Tibial nerve (tissue), 4 donors: Measurements from ENCODE around the gene TRPM8. TPM values are rescaled to one million over a fixed set of nuclear protein-coding genes. Genes with fewer than 3 reads are reported as not detected.
A peak's percentile ranks its signal among the peaks of the same experiment; 100 is the strongest.
"Not testable (repeated sequence)": the region's sequence is repeated elsewhere in the genome, so short reads cannot be mapped to it uniquely, and the experiment has no call there.

Experiments
- DNase-seq, 2 donors: peaks; one replicate each; pipeline ENCODE4 v3.0.0-alpha.2; 2019; ENCODE audit warnings: low spot score in 2 of 2
- H3K27ac ChIP-seq, 4 donors: fragments of 200-600 bp; sonication (generic) in 3 of 4; one replicate each; pipeline ENCODE4 v1.5.1; 2017 to 2019; ENCODE audit warnings: mild to moderate bottlenecking in 1 of 4
- H3K27me3 ChIP-seq, 2 donors: fragments of 200-600 bp; sonication (generic) in 1 of 2; one replicate each; pipeline versions ENCODE4 v1.5.1 to v1.6.0; 2017 to 2019
- H3K36me3 ChIP-seq, 3 donors: fragments of 200-600 bp; sonication (generic); one replicate each; pipeline ENCODE4 v1.5.1; 2018 to 2019
- H3K4me1 ChIP-seq, 4 donors: fragments of 200-600 bp; sonication (generic) in 3 of 4; one replicate each; pipeline ENCODE4 v1.5.1; 2017 to 2019
- H3K4me3 ChIP-seq, 4 donors: fragments of 200-600 bp; sonication (generic) in 3 of 4; one replicate each; pipeline ENCODE4 v1.5.1; 2017 to 2019; ENCODE audit warnings: mild to moderate bottlenecking in 1 of 4, moderate library complexity in 1 of 4
- H3K9me3 ChIP-seq, 4 donors: fragments of 200-600 bp; sonication (generic) in 3 of 4; one replicate each; pipeline ENCODE4 v1.5.1; 2017 to 2019
- CTCF ChIP-seq, 5 experiments: fragments of 200-600 bp in 3 of 5; fragments of 450-650 bp in 2 of 5; sonication (generic) in 3 of 5; IDR thresholded peaks; one replicate each; pipeline ENCODE4 v1.5.1; 2016 to 2019; ENCODE audit warnings: antibody characterized with exemption in 5 of 5, mild to moderate bottlenecking in 3 of 5, moderate library complexity in 2 of 5
- EP300 ChIP-seq, 2 donors: sonication (generic); formaldehyde crosslinking; IDR thresholded peaks; one replicate each; pipeline ENCODE4 v1.6.1; 2017; ENCODE audit warnings: antibody characterized with exemption in 2 of 2, mild to moderate bottlenecking in 1 of 2
- POLR2A ChIP-seq, 2 donors: fragments of 450-650 bp; IDR thresholded peaks; one replicate each; pipeline ENCODE4 v1.6.1; 2017; ENCODE audit warnings: antibody characterized with exemption in 2 of 2, mild to moderate bottlenecking in 2 of 2, moderate library complexity in 2 of 2
- WGBS, 2 donors: methylation state at CpG; one replicate each; pipeline ENCODE4 v1.1.5; 2018; 5-methylcytosine and 5-hydroxymethylcytosine counted together
- total RNA-seq, 4 donors: library from RNA; depleted of rRNA; stranded (reverse); fragments of >200 nt; gene quantifications; one replicate each; pipeline ENCODE4 v1.1.0, GENCODE V29; 2016

Gene TRPM8
- not detected for total RNA-seq

- 24 to 34% methylated on average over 5 of the region's 5 CpGs for WGBS, 2 donors
Observed at GRCh38 chr2:233917116-233917515, at the start of gene TRPM8. Gene TRPM8 (plus strand): TSS chr2:233917373. CDS start chr2:233926538, 9,165 bp downstream.

GRCh38 chr2:233867993-233868532 is 49.1 kb upstream of the TRPM8 start, which contains the start of gene MSL3B:
Gene MSL3B (minus strand): TSS chr2:233868386.
- 13 to 14% methylated on average over 50 of the region's 50 CpGs for WGBS, 2 donors
- no peak for DNase-seq
- Histone ChIP-seq H3K4me1 (peaks cover 0 to 6% (median 0%) of the 10 kb centered on the region in 4 donors), H3K27ac (no peak within 1 kb of the TSS), H3K27me3 (peaks cover 0 to 9% of the 10 kb centered on the region in 2 donors), H3K9me3 (peaks cover 0 to 22% (median 4%) of the 10 kb centered on the region in 4 donors), H3K4me3 (peak within 1 kb of the TSS in 3 of 4 donors; percentile 13 to 48 (median 47)), H3K36me3 (peaks cover 0 to 6% (median 0%) of the 10 kb centered on the region in 3 donors)
- TF ChIP-seq POLR2A (IDR thresholded peaks at IDR 0.05) (no peak), CTCF (IDR thresholded peaks at IDR 0.05) (no peak), EP300 (IDR thresholded peaks at IDR 0.05) (no peak)

More at GRCh38 chr2:233917116-233917515, at the start of gene TRPM8:
- no peaks in the 10 kb centered on the region for H3K4me1 ChIP-seq
- H3K27me3 ChIP-seq, result no peaks in the 10 kb centered on the region
- TF ChIP-seq POLR2A (IDR thresholded peaks at IDR 0.05) (no peak), EP300 (IDR thresholded peaks at IDR 0.05) (no peak)
- H3K36me3 ChIP-seq, result no peaks in the 10 kb centered on the region
- H3K4me3 ChIP-seq, result no peak within 1 kb of the TSS
- no peaks in the 10 kb centered on the region for H3K9me3 ChIP-seq
- no peak within 1 kb of the TSS for H3K27ac ChIP-seq
- no peak for DNase-seq

GRCh38 chr2:233871432-233871831 is 45.7 kb upstream of the TRPM8 start:
- DNase-seq, result no peak
- H3K4me1 ChIP-seq, result peaks cover 0 to 6% (median 0%) of the 10 kb centered on the region in 4 donors
- no peak overlapping the region for H3K4me3 ChIP-seq
- peaks cover 0 to 9% of the 10 kb centered on the region in 2 donors for H3K27me3 ChIP-seq
- H3K36me3 ChIP-seq, result peaks cover 0 to 3% (median 0%) of the 10 kb centered on the region in 3 donors
- peaks cover 0 to 22% (median 4%) of the 10 kb centered on the region in 4 donors for H3K9me3 ChIP-seq
- H3K27ac ChIP-seq, result no peak overlapping the region
- TF ChIP-seq EP300 (IDR thresholded peaks at IDR 0.05), result no peak
- TF ChIP-seq POLR2A (IDR thresholded peaks at IDR 0.05), result no peak
- no peak for TF ChIP-seq CTCF (IDR thresholded peaks at IDR 0.05)
- 67% methylated on average over 4 of the region's 4 CpGs for WGBS, 2 donors

- not testable (repeated sequence) for H3K27ac ChIP-seq, H3K4me1 ChIP-seq, H3K4me3 ChIP-seq, H3K27me3 ChIP-seq, H3K36me3 ChIP-seq, DNase-seq
- 42 to 55% methylated on average over 2 of the region's 2 CpGs for WGBS, 2 donors
- peaks cover 0 to 22% (median 4%) of the 10 kb centered on the region in 4 donors for H3K9me3 ChIP-seq
Observed at GRCh38 chr2:233872125-233872524, 45.0 kb upstream of the TRPM8 start.

- Histone ChIP-seq H3K4me1 (no peaks in the 10 kb centered on the region), H3K4me3 (no peak overlapping the region), H3K27ac (no peak overlapping the region), H3K9me3 (peaks cover 0 to 36% (median 8%) of the 10 kb centered on the region in 4 donors), H3K27me3 (no peaks in the 10 kb centered on the region), H3K36me3 (no peaks in the 10 kb centered on the region)
- DNase-seq, result no peak
- TF ChIP-seq EP300 (IDR thresholded peaks at IDR 0.05), result no peak
- TF ChIP-seq POLR2A (IDR thresholded peaks at IDR 0.05), result no peak
- TF ChIP-seq CTCF (IDR thresholded peaks at IDR 0.05), result no peak
Observed at GRCh38 chr2:233882353-233882752, 34.8 kb upstream of the TRPM8 start.

- H3K9me3 ChIP-seq, result no peaks in the 10 kb centered on the region
- no peak overlapping the region for H3K27ac ChIP-seq
- H3K4me3 ChIP-seq, result no peak overlapping the region
- H3K36me3 ChIP-seq, result no peaks in the 10 kb centered on the region
- TF ChIP-seq POLR2A (IDR thresholded peaks at IDR 0.05) (no peak), EP300 (IDR thresholded peaks at IDR 0.05) (no peak), CTCF (IDR thresholded peaks at IDR 0.05) (no peak)
- 84 to 91% methylated on average over 2 of the region's 2 CpGs for WGBS, 2 donors
- no peak for DNase-seq
- no peaks in the 10 kb centered on the region for H3K27me3 ChIP-seq
- H3K4me1 ChIP-seq, result no peaks in the 10 kb centered on the region
Observed at GRCh38 chr2:233892793-233893192, 24.4 kb upstream of the TRPM8 start.

- 63 to 75% methylated on average over 2 of the region's 2 CpGs for WGBS, 2 donors
- H3K27me3 ChIP-seq, H3K27ac ChIP-seq, DNase-seq, H3K9me3 ChIP-seq, H3K4me1 ChIP-seq, H3K4me3 ChIP-seq, H3K36me3 ChIP-seq: not testable (repeated sequence)
Observed at GRCh38 chr2:233896253-233896652, 20.9 kb upstream of the TRPM8 start.
